Stimulated activated CD4-positive, alpha-beta T cell treated with anti-CD3 and anti-CD28 coated beads, TNF-alpha, amount 100 ng/mL, for 4 hours (primary cell): ENCODE data around the gene PCNX4.
"Not testable (repeated sequence)": the region's sequence is repeated elsewhere in the genome, so short reads cannot be mapped to it uniquely, and the experiment has no call there.

ENCODE experiments used
- DNase-seq, 3 experiments: peaks; one replicate each; pipeline ENCODE4 v3.0.0-alpha.2; 2020; ENCODE audit warnings: low read depth in 3 of 3

Gene PCNX4

GRCh38 chr14:60091550-60092525, at the start of gene PCNX4:
TSS of gene PCNX4 (plus strand) at chr14:60091923. CDS start at chr14:60107639, 15,716 bp downstream.
- DNase-seq: peak; percentile 78 to 88 (median 87)

- DNase-seq: not testable (repeated sequence)
These were observed 43.7 kb upstream of the PCNX4 start for GRCh38 chr14:60047976-60048375.

- no peak for DNase-seq
These were observed 40.0 kb upstream of the PCNX4 start for GRCh38 chr14:60051721-60052221.

DNA sequence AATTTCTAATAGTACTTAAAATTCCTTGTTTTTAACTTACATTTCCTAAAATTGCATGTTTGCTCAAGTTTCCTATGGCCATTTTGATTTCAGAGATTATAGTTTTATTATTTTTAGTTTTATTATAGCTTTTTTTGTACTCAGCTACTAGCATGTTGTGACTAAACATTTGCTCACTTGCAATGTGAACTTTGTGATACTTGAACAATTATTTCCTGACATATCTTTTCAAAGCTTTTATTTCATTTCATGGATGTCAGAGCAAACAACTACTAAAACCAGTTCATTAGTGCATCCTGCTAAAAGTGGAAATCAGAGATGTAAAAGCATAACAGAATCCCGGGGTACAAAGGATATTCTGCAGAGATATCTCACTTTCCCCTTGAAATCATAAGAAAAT, 33.6 kb upstream of the PCNX4 start:
- DNase-seq: no peak

DNA sequence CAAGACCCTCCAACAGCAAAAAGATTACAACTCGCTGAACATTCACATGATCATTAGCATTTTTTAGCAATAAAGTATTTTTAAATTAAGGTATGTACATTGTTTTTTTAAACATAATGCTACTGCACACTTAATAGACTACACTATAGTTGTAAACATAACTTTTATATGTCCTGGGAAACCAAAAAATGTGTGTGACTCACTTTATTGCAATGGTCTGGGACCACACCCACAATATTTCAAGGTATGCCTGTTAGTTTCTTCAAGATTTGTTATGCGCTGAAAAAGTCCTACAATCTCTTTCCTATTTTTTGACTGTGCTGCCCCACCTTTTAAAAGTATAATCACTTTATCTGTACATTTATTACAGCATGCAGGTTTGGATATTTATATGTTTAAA, 30.4 kb upstream of the PCNX4 start:
- DNase-seq: no peak

DNA sequence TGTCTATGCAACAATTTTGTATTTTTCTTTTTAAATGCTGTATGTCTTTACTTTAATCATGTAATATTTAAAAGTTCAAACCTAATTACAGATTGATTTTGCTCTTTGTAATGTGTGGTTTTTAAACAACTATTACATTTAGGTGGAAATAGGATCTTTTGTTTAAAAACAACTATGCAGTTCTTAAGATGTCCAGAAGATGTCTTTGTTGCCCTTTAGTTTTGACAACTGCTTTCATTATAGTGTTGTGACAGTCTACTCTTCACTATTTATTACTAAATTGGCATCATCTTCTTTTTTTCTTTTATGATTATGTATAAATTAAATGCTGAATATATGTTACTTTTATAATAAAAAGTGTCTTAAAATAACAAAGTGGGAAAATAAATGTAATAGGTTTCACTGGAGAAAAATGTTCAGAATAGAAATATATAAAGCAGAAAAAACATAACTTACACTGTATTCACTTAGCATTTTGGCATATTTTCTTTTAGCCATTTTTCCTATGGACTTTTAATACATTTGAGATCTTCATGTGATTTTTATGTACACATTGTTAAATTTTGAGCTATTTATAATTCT, 27.1 kb upstream of the PCNX4 start:
- DNase-seq: no peak

DNA sequence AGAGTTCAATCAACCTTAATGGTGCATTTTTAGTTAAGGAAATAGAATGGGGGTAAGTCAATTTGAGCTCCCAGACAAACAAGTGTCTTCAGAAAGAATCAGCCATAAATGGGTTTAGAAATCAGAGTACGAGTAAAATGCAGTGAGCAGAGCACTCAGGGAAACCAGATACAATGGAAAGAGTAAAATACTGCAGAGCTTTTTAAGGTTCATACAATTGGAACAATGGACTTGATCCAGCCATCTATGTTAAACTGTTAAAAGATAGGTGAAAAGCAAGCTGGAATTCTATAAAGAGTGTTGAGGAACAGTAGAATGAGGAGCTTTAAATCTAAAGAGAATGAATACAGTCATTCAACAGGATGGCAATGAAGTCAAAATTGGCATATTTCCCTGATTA, 23.8 kb upstream of the PCNX4 start:
- no peak for DNase-seq

- DNase-seq: no peak
These were observed 12.0 kb upstream of the PCNX4 start for GRCh38 chr14:60079723-60080122.

DNA sequence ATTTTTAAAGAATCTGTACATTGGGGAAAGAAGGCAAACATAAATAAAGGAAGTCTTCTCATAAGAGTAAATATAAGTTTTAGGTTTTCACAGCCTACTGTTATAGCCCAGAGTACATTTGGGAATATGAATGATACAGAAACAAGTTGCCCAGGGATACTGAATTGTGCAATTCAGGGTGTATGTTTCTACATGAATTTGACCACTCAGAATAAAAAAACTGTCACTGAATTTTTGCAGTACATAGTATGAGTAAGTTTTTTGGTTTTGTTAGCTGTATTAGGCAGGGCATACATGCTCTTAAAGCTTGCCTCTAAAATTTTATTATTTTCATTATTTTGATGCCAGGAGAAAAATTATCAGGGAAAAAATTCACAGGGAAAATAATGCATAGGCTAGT, 6.6 kb upstream of the PCNX4 start:
- DNase-seq: no peak

- DNase-seq: no peak
These were observed 6.0 kb upstream of the PCNX4 start for GRCh38 chr14:60085693-60086092.

DNA sequence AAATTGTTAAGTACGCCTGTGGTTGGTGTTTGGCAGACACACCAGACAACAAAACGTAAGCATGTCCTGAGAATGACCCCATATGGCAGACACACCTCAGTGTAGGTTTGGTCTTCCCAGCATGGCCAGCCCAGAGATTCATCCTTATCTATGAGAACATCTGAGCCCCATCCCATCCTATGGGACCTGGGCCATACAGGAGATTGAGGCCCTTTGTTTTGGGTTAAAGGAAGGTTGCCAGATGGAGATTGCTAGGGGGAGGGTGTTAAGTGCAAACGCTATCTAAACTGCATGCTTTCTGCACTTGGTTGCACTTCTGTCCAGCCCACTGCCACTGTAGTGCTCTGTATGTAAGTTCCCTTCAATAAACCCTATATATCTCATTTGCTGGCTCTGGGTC, 4.1 kb upstream of the PCNX4 start:
- DNase-seq: no peak

DNA sequence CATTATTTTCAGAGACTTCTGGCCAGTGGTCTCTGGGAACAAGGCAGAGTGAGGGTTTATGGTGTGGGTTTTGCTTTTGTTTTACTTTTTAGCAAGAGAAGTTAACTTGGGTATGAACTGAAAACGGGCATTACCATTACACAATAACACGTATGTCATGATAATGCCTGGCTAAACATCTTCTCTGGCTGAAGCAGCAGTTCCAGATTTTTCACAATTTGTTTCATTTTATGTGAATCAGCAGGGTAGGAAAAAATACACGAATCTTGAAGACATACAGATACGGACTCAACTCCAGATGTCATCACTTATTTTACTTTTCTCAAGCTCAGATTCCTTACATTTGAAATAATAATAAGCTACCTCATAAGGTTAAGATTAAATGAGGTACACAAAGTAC, 2.5 kb upstream of the PCNX4 start:
- DNase-seq: no peak

GRCh38 chr14:60090864-60091519, 731 bp upstream of the PCNX4 start:
- DNase-seq: no peak

DNA sequence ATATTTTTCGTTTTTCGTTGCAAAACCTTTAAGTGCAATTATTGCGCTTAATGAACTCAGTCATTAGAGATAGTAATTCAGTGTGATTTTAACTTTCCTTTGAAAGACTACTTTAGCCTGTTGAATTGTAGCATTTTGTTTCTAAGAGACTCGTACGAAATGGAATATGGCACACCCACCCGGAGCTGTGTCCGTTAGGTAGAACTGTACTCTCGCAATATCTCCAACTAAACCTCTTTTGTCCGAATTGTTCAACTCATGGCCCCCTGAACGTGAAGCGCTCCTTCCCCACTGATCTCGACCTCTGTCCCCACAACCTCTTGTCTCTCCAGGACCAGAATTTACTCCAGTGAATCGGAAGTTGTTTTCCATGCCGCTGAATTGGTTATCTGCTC, 800 bp downstream of the PCNX4 start:
- DNase-seq: no peak

GRCh38 chr14:60093080-60093479, 1.4 kb downstream of the PCNX4 start:
- DNase-seq: no peak

DNA sequence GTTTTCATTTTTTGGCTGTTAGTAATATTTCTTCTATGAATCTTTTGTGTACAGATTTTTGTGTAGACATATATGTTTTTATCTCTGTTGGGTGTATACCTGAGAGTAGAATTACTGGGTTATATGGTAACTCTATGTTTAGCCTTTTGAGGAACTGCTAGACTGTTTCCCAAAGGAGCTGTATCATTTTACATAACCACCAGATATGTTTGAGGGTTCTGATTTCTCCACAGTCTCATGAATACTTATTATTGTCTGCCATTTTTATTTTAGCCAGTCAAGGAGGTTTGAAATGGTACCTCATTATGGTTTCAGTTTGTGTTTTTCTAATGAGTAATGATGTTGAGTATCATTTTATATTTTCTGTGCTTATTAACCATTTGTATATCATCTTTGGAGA, 1.9 kb downstream of the PCNX4 start:
- DNase-seq: no peak

- no peak for DNase-seq
These were observed 2.7 kb downstream of the PCNX4 start for GRCh38 chr14:60094306-60094897.

- DNase-seq: no peak
These were observed 3.5 kb downstream of the PCNX4 start for GRCh38 chr14:60095231-60095630.

GRCh38 chr14:60095781-60096450, 4.2 kb downstream of the PCNX4 start:
- DNase-seq: no peak

- DNase-seq: no peak
These were observed 6.3 kb downstream of the PCNX4 start for GRCh38 chr14:60097974-60098373.

- not testable (repeated sequence) for DNase-seq
These were observed 8.1 kb downstream of the PCNX4 start for GRCh38 chr14:60099855-60100254.

DNA sequence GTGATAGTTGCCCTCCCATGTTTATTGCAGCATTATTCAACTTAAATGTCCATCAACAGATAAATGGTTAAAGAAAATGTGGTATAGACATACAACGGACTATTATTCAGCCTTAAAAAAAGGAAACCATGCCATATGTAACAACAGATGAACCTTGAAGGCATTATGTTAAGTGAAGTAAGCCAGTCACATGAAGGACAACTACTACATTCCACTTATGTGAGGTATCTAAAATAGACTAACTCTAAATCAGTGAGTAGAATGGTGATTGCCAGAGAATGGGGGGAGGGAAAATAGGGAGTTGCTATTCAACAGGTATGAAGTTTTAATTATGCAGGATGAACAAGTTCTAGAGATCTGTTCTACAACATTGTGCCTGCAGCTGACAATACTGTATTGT, 10.1 kb downstream of the PCNX4 start:
- no peak for DNase-seq
